HG03025 (cell line): ENCODE measurements around the gene C12orf54.
"Not testable (repeated sequence)": the region's sequence is repeated elsewhere in the genome, so short reads cannot be mapped to it uniquely, and the experiment has no call there.

Experiments
- ATAC-seq: cut with Tn5 transposase; IDR thresholded peaks from one replicate; pipeline ENCODE4 v1.9.1; 2021; ENCODE audit warnings: mild to moderate bottlenecking, moderate library complexity; ENCODE audit not compliant: unreplicated experiment, low FRiP score

C12orf54 gene

GRCh38 chr12:48482198-48482597 lies at the start of gene C12orf54:
Gene C12orf54 (plus strand): TSS chr12:48482498. CDS start chr12:48483297, 799 bp downstream.
- no peak for ATAC-seq

GRCh38 chr12:48434016-48434415 lies 48.3 kb upstream of the C12orf54 start:
- ATAC-seq, result not testable (repeated sequence)

GRCh38 chr12:48441069-48441468 lies 41.2 kb upstream of the C12orf54 start:
- ATAC-seq, result no peak

GRCh38 chr12:48442179-48442847 lies 40.0 kb upstream of the C12orf54 start:
- ATAC-seq, result no peak

- no peak for ATAC-seq
Measured at GRCh38 chr12:48445538-48445937, 36.8 kb upstream of the C12orf54 start.

- no peak for ATAC-seq
Measured at GRCh38 chr12:48446161-48446776, 36.0 kb upstream of the C12orf54 start.

- ATAC-seq, result no peak
Measured at GRCh38 chr12:48447755-48448154, 34.5 kb upstream of the C12orf54 start.

GRCh38 chr12:48451372-48451771 lies 30.9 kb upstream of the C12orf54 start:
- ATAC-seq, result no peak

- not testable (repeated sequence) for ATAC-seq
Measured at GRCh38 chr12:48452961-48453360, 29.3 kb upstream of the C12orf54 start.

- ATAC-seq, result no peak
Measured at GRCh38 chr12:48454667-48455066, 27.6 kb upstream of the C12orf54 start.

GRCh38 chr12:48455116-48455515 lies 27.2 kb upstream of the C12orf54 start:
- no peak for ATAC-seq

GRCh38 chr12:48459259-48459658 lies 23.0 kb upstream of the C12orf54 start:
- no peak for ATAC-seq

- not testable (repeated sequence) for ATAC-seq
Measured at GRCh38 chr12:48469027-48469426, 13.3 kb upstream of the C12orf54 start.

GRCh38 chr12:48472259-48472658 lies 10.0 kb upstream of the C12orf54 start, which contains the start of gene ANP32D:
Gene ANP32D (plus strand): TSS chr12:48472559. CDS start chr12:48472665, 106 bp downstream.
- no peak for ATAC-seq

GRCh38 chr12:48473061-48473460 lies 9.2 kb upstream of the C12orf54 start:
- ATAC-seq, result no peak

- not testable (repeated sequence) for ATAC-seq
Measured at GRCh38 chr12:48474497-48474896, 7.8 kb upstream of the C12orf54 start.

- ATAC-seq, result no peak
Measured at GRCh38 chr12:48482930-48483329, 632 bp downstream of the C12orf54 start.

GRCh38 chr12:48486261-48486660 lies 4.0 kb downstream of the C12orf54 start:
- no peak for ATAC-seq

GRCh38 chr12:48486679-48487078 lies 4.4 kb downstream of the C12orf54 start:
- ATAC-seq, result no peak

- ATAC-seq, result peak; percentile 69
Measured at GRCh38 chr12:48489012-48489411, 6.7 kb downstream of the C12orf54 start.

GRCh38 chr12:48489456-48489855 lies 7.2 kb downstream of the C12orf54 start:
- not testable (repeated sequence) for ATAC-seq

- ATAC-seq, result not testable (repeated sequence)
Measured at GRCh38 chr12:48500281-48500680, 18.0 kb downstream of the C12orf54 start.
